Measurements from ENCODE around the gene FBL.
"Not testable (repeated sequence)": the region's sequence is repeated elsewhere in the genome, so short reads cannot be mapped to it uniquely, and the experiment has no call there.

DNA sequence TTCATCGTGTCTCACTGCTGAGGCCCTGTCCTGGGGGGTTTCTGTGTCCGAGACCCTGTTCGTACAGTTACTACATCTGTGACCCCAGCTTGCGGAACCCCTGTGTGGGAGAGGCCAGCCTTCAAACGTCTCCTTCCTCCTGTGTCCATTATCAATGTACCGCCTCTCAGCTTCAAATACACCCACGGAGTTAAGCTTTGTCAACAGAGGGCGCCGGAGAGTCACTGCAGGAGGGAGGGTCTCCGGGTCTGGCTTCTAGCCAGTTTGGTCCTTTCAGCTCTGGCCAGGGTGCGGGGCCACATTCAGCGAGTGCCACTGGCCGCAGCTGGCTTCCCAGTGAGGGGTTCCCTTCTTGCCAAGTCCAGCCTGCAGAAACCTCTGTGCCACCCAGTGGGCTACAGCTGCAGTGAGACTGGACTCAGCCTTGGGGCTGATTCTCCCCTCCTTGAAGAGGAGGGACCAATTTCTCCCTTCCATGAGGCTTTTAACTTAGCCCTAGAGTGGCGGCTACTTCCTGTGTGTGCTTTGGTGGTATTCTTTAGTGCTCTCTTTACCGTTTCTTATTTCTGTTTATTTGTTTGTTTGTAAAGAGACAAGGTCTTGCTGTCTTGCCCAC is 35.4 kb upstream of the FBL start:
- TF ChIP-seq, protein P1, sequence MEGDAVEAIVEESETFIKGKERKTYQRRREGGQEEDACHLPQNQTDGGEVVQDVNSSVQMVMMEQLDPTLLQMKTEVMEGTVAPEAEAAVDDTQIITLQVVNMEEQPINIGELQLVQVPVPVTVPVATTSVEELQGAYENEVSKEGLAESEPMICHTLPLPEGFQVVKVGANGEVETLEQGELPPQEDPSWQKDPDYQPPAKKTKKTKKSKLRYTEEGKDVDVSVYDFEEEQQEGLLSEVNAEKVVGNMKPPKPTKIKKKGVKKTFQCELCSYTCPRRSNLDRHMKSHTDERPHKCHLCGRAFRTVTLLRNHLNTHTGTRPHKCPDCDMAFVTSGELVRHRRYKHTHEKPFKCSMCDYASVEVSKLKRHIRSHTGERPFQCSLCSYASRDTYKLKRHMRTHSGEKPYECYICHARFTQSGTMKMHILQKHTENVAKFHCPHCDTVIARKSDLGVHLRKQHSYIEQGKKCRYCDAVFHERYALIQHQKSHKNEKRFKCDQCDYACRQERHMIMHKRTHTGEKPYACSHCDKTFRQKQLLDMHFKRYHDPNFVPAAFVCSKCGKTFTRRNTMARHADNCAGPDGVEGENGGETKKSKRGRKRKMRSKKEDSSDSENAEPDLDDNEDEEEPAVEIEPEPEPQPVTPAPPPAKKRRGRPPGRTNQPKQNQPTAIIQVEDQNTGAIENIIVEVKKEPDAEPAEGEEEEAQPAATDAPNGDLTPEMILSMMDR (IDR thresholded peaks at IDR 0.05) = not testable (repeated sequence)
- TF ChIP-seq POLR2AphosphoS5 (IDR thresholded peaks at IDR 0.05; ENCODE audit: low read depth, low read length); TCF7L2 (IDR thresholded peaks at IDR 0.05; ENCODE audit: low read depth, low read length); SIN3A (IDR thresholded peaks at IDR 0.05; ENCODE audit: borderline replicate concordance, insufficient read depth, low read depth, low read length): not testable (repeated sequence)

Data from Panc1 (cell line).